HFF-Myc (cell line): ENCODE results near the gene CTTN.

Experiments used
- DNase-seq: peaks from one replicate; pipeline ENCODE4 v3.0.0-alpha.2; 2011; ENCODE audit warnings: low read depth; ENCODE audit errors: extremely low read depth
- H3K4me3 ChIP-seq: replicated peaks from 2 replicates; pipeline ENCODE4 v1.5.1; 2011; ENCODE audit warnings: low read depth, mild to moderate bottlenecking, control low read depth, low read length
- TF ChIP-seq, protein P1 (sequence below): IDR thresholded peaks from 2 replicates; pipeline ENCODE4 v1.5.1; 2012; ENCODE audit warnings: mild to moderate bottlenecking, low read depth, low read length, control low read depth; ENCODE audit errors: missing control alignments

The CTTN gene

DNA sequence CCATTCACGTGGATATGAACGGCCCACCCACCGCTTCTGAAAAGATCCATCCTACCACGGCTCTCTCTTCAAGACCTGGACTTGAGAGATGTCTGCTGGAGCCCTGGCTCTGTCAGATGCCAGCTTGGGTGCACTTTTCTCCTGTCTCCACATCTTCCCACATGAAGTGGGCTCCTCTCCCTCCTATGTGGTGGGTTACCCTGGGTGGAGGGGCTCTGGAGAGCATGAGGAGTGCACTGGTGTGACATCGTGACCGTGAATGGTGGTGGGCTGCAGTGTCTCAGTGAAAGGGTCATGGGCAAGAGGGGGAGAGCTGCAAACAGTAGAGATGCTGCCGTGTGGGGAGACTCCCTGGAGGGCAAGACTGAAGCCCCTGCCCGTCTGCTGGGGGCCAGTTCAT is 76.4 kb downstream of the CTTN start:
- DNase-seq: no peak
- TF ChIP-seq, protein P1, sequence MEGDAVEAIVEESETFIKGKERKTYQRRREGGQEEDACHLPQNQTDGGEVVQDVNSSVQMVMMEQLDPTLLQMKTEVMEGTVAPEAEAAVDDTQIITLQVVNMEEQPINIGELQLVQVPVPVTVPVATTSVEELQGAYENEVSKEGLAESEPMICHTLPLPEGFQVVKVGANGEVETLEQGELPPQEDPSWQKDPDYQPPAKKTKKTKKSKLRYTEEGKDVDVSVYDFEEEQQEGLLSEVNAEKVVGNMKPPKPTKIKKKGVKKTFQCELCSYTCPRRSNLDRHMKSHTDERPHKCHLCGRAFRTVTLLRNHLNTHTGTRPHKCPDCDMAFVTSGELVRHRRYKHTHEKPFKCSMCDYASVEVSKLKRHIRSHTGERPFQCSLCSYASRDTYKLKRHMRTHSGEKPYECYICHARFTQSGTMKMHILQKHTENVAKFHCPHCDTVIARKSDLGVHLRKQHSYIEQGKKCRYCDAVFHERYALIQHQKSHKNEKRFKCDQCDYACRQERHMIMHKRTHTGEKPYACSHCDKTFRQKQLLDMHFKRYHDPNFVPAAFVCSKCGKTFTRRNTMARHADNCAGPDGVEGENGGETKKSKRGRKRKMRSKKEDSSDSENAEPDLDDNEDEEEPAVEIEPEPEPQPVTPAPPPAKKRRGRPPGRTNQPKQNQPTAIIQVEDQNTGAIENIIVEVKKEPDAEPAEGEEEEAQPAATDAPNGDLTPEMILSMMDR: no peak
- no peak overlapping the region for H3K4me3 ChIP-seq

DNA sequence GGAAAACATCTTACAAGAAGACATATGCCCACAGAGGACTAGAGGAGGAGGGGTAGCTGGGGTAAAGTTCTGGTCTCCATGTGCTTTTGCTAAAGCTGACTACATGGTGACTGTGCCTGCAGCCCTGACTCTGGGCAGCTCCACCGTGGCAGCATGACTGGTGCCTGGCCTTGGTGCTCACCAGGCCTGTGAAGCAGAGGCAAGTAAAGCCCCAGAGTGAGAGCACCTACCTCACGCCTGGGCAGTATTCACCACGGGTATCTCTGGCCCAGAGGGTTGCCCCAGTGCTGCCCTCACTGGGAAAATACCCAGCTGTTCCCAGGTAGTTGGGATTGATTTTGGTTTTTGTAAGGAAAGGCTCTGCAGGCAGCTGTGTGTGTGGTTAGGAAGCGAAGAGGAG is 78.3 kb downstream of the CTTN start:
- TF ChIP-seq, protein P1: no peak
- no peak for DNase-seq
- no peak overlapping the region for H3K4me3 ChIP-seq

DNA sequence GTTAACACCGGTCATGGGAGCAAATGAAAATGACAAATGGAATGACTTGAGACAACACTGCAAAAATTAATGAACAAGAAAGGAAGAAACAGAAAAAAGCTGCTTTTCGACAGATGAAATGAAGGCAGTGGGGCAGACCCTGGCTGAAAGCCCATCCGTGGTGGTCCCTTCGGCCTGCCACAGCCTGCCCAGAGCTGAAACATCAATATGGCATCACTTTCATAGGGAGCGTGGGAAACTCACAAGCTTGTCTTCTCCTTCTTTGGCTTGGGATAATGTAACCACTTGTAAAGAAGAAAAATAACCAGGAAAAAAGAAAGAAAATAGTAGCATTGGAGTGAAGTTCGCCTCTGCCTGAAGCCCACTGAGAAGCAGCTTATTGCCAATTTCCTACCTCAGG is 78.8 kb downstream of the CTTN start:
- DNase-seq: no peak
- H3K4me3 ChIP-seq: no peak overlapping the region
- TF ChIP-seq, protein P1: no peak

DNA sequence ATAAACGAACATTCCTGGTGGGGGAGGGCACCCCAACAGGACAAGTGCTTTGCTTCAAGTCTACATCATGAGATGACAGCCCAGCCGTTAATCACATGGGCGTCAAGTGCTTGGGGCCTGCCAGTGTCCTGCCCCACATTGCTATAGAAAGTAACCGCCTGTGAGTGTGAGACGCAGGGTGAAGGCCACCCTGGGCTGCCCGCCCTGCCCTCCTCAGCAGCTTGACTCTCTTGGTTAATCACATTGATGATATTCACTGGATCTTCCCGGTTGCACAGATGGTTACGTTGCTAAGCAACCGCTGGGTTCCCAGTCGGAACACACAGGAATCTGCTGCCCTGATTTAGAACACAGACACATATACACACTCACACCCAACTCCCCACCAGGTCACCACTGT is 79.3 kb downstream of the CTTN start:
- TF ChIP-seq, protein P1: no peak
- no peak for DNase-seq
- no peak overlapping the region for H3K4me3 ChIP-seq

DNA sequence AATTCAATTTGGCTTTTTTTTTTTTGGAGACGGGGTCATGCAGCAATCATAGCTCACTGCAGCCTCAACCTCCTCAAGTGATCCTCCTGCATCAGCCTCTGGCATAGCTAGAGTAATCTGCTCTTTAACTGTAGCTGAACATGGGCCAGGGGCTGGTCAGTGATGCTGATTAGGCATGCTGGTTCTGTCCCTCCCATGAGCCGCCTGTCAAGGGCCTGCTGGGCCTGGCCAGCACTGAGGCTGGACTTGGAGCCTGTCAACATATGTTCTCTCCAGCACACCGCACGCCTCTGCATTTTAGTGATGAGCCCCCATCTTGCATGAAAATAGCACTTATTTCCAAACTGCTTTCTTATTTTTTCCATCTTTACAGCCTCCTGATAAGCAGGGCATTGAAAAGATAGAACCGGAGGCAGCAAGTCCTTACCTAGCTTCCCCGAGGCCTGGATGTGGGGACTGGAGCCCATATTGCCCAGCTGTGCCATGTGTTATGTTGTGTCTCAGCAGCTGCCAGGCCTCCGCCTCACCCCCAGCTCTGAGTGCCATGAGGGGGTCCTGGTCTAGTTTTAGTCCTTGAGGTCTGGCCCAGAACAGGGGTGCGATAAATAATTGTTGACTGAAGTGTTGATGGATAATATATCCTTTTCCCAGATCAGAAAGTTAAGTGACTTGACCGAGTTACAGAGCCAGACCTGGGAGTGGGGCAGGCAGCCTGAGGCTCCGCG is 80.0 kb downstream of the CTTN start:
- DNase-seq: no peak
- H3K4me3 ChIP-seq: no peak overlapping the region
- TF ChIP-seq, protein P1: no peak

DNA sequence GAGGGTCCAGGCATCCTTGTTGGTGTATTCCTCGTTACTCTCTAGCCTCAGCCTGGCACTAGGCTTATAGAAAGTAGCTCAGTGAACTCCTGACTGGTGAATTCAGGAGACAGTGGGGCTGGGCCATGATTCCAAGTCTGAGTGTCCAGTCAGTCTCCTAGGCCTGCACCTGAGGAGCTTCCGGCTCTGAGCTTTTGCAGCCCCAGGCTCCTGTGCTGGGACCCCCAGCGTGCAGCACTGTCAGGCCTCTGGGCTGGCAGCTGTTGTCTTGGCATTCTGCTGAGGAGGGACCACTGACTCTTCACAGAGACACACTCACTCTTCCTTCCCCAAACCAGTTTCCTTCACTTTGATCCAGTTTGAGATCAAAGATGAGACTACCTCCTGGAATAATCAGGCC is 82.4 kb downstream of the CTTN start:
- H3K4me3 ChIP-seq: no peak overlapping the region
- DNase-seq: no peak
- TF ChIP-seq, protein P1: no peak
